ENCODE data around the gene KIF5A. TPM values are rescaled to one million over a fixed set of nuclear protein-coding genes. Genes with fewer than 3 reads are reported as not detected.
"Not testable (repeated sequence)": the region's sequence is repeated elsewhere in the genome, so short reads cannot be mapped to it uniquely, and the experiment has no call there.

Gene KIF5A
- total and polyA plus RNA-seq, 5 experiments from 2014 or later = 0.17 to 2.3 (median 0.85) TPM; not detected in 1

DNA sequence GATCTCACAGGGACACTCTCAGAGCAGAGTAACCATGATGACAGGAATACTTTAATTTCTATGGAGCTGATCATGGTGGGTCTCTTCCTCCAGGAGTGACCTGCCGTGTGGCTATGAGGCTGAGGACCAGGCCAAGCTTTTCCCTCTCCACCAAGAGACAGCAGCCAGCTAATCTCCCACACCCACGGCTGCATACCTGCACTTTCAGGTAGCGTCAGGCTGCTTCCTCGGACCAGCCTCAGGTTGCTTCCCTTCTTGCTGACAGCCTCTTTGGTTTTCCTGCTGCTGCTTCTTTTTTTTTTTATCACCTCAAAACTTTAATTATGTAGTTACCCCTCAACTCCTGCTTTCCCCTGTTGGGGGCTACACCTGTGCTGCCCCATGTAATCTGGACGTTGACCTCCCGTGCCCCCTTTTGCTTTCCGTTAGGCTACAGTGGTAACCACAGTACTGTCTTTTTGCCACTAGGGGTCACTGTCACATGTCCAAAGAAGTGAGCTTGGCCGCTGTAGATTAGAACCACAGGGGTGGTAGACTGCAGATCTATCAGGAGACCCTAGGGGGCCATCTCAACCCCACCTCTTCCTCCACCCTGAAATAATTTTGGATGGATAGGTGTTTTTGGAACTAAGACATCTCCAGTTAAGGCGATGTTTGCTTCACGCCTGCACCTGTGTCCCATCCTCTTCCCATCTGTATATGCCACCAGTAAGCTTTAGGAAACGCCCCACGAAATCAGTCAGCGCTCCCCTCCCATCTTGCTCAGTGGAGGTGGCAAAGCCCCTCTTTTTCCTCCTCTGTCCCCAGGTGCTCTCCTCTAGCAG lies 33.4 kb downstream of the KIF5A start:
- DNase-seq (peak; percentile 22 to 88 (median 72)), ATAC-seq (peak; percentile 100)
- Mint-ChIP-seq H3K4me1 (peaks cover 3 to 8% (median 5%) of the 10 kb centered on the region in 4 donors), H3K9me3 (no peaks in the 10 kb centered on the region), H3K27me3 (peaks cover 0 to 16% (median 0%) of the 10 kb centered on the region in 5 donors), H3K27ac (peak overlapping the region in 1 of 10 donors; percentile 80), H3K36me3 (peaks cover 0 to 2% (median 0%) of the 10 kb centered on the region in 3 donors), H3K4me3 (no peak overlapping the region)
- POLR2A ChIA-PET = interaction anchor here (0.6 to 2.5 kb wide), 6 partner anchors 38 to 176 kb away, joined by 3 to 11 read pairs (median 5); partner anchors contain the start of genes B4GALNT1 and GLI1

DNA sequence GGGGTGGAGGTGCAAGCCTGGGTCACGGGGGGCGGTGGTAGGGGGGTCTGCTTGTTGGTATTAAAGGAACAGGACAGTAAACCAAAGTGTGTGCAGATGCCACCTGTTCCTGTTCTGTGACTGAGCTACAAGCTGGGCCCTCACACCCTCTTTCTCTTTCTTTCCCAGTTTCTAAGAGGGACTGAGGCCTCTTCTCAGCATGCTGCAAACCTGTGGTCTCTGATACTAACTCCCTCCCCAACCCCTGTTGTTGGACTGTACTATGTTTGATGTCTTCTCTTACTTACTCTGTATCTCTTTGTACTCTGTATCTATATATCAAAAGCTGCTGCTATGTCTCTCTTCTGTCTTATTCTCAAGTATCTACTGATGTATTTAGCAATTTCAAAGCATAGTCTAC lies 34.2 kb downstream of the KIF5A start:
- no peak overlapping the region for H3K4me3 Mint-ChIP-seq
- ATAC-seq (no peak), DNase-seq (no peak)
- peaks cover 0 to 16% (median 0%) of the 10 kb centered on the region in 5 donors for H3K27me3 Mint-ChIP-seq
- H3K27ac Mint-ChIP-seq = no peak overlapping the region
- H3K9me3 Mint-ChIP-seq = no peaks in the 10 kb centered on the region
- peaks cover 0 to 2% (median 0%) of the 10 kb centered on the region in 3 donors for H3K36me3 Mint-ChIP-seq
- POLR2A ChIA-PET = interaction anchor here (0.5 to 2.5 kb wide), 5 partner anchors 37 to 878 kb away, joined by 3 to 11 read pairs (median 5); partner anchors contain the start of genes B4GALNT1 and GLI1
- peaks cover 3 to 8% (median 5%) of the 10 kb centered on the region in 4 donors for H3K4me1 Mint-ChIP-seq

- Mint-ChIP-seq H3K4me3 (no peak overlapping the region), H3K9me3 (no peaks in the 10 kb centered on the region), H3K27me3 (peaks cover 0 to 16% (median 0%) of the 10 kb centered on the region in 5 donors), H3K36me3 (peaks cover 0 to 2% (median 0%) of the 10 kb centered on the region in 3 donors), H3K4me1 (peaks cover 3 to 8% (median 5%) of the 10 kb centered on the region in 4 donors), H3K27ac (no peak overlapping the region)
- ATAC-seq = no peak
- POLR2A ChIA-PET = interaction anchor here (0.5 to 2.5 kb wide), 4 partner anchors 48 to 879 kb away, joined by 3 to 11 read pairs (median 4); partner anchors contain the start of genes B4GALNT1 and GLI1
- DNase-seq = no peak
Measured at GRCh38 chr12:57584690-57585089, 34.8 kb downstream of the KIF5A start.

GRCh38 chr12:57585156-57585555 lies 35.3 kb downstream of the KIF5A start:
- ATAC-seq (no peak), DNase-seq (no peak)
- Mint-ChIP-seq H3K36me3 (peaks cover 0 to 2% (median 0%) of the 10 kb centered on the region in 3 donors), H3K9me3 (no peaks in the 10 kb centered on the region), H3K4me1 (peaks cover 3 to 9% (median 5%) of the 10 kb centered on the region in 4 donors), H3K27ac (no peak overlapping the region), H3K4me3 (no peak overlapping the region), H3K27me3 (peaks cover 0 to 16% (median 0%) of the 10 kb centered on the region in 5 donors)
- POLR2A ChIA-PET = interaction anchor here (0.6 to 1.6 kb wide), 3 partner anchors 11 to 82 kb away, joined by 4 to 5 read pairs (median 5); partner anchors contain the start of gene B4GALNT1

DNA sequence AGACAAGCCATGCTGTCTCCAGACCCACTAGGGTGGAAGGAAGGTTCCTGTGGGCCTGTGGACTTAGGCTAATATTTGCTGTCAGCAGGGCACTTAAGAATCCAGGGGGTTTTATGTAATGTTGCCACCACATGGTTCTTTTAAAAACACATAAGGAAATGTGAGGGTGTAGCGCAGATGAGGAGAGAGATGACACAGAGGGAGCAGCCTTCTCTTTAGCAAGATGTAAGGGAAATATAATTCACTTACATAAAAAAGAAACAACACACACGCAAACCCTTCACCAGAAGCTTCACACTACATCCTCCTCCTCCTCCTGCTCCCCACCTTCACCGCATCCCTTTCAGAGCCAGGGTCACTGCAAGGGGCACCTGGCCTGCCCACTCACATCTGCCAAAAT lies 36.3 kb downstream of the KIF5A start:
- H3K4me3 Mint-ChIP-seq = no peak overlapping the region
- H3K27ac Mint-ChIP-seq = no peak overlapping the region
- POLR2A ChIA-PET = no interaction called here
- H3K9me3 Mint-ChIP-seq = no peaks in the 10 kb centered on the region
- ATAC-seq = no peak
- no peaks in the 10 kb centered on the region for H3K36me3 Mint-ChIP-seq
- peaks cover 8 to 17% (median 12%) of the 10 kb centered on the region in 4 donors for H3K4me1 Mint-ChIP-seq
- H3K27me3 Mint-ChIP-seq = peaks cover 0 to 16% (median 0%) of the 10 kb centered on the region in 5 donors
- DNase-seq = no peak

GRCh38 chr12:57586832-57587429 lies 37.1 kb downstream of the KIF5A start:
- DNase-seq (no peak), ATAC-seq (no peak)
- no peak overlapping the region for H3K4me3 Mint-ChIP-seq
- peaks cover 12 to 24% (median 17%) of the 10 kb centered on the region in 4 donors for H3K4me1 Mint-ChIP-seq
- no peaks in the 10 kb centered on the region for H3K9me3 Mint-ChIP-seq
- POLR2A ChIA-PET = no interaction called here
- H3K27me3 Mint-ChIP-seq = peaks cover 0 to 16% (median 0%) of the 10 kb centered on the region in 5 donors
- no peak overlapping the region for H3K27ac Mint-ChIP-seq
- no peaks in the 10 kb centered on the region for H3K36me3 Mint-ChIP-seq

GRCh38 chr12:57588951-57589610 lies 39.2 kb downstream of the KIF5A start:
- H3K36me3 Mint-ChIP-seq, DNase-seq, POLR2A ChIA-PET, H3K9me3 Mint-ChIP-seq, ATAC-seq: not testable (repeated sequence)
- peak overlapping the region in 3 of 10 donors; percentile 14 to 39 (median 29) for H3K4me3 Mint-ChIP-seq
- peaks cover 0 to 11% (median 0%) of the 10 kb centered on the region in 5 donors for H3K27me3 Mint-ChIP-seq
- H3K4me1 Mint-ChIP-seq = peaks cover 19 to 37% (median 32%) of the 10 kb centered on the region in 4 donors
- peak overlapping the region in 2 of 10 donors; percentile 13 to 35 for H3K27ac Mint-ChIP-seq

GRCh38 chr12:57590479-57590863 lies 40.6 kb downstream of the KIF5A start:
- Mint-ChIP-seq H3K4me1 (peaks cover 19 to 38% (median 32%) of the 10 kb centered on the region in 4 donors), H3K27ac (peak overlapping the region; percentile 73 to 94 (median 90)), H3K36me3 (peaks cover 0 to 15% (median 3%) of the 10 kb centered on the region in 3 donors), H3K4me3 (peak overlapping the region; percentile 85 to 92 (median 89)), H3K9me3 (no peaks in the 10 kb centered on the region), H3K27me3 (peaks cover 0 to 5% (median 0%) of the 10 kb centered on the region in 5 donors)
- DNase-seq (no peak), ATAC-seq (no peak)
- POLR2A ChIA-PET = interaction anchor here (0.7 to 2.3 kb wide), 6 partner anchors 30 to 132 kb away, joined by 3 to 9 read pairs (median 5); partner anchors contain the start of gene DDIT3

- Mint-ChIP-seq H3K4me3 (peak within 1 kb of the TSS; percentile 85 to 92 (median 89)), H3K4me1 (peaks cover 19 to 38% (median 32%) of the 10 kb centered on the region in 4 donors), H3K36me3 (peaks cover 0 to 22% (median 7%) of the 10 kb centered on the region in 3 donors), H3K27me3 (peaks cover 0 to under 1% (median 0%) of the 10 kb centered on the region in 5 donors), H3K27ac (peak within 1 kb of the TSS; percentile 73 to 94 (median 90)), H3K9me3 (no peaks in the 10 kb centered on the region)
- POLR2A ChIA-PET = interaction anchor here (0.7 to 2.3 kb wide), 7 partner anchors 12 to 132 kb away, joined by 3 to 9 read pairs (median 5); partner anchors contain the start of gene DDIT3
- DNase-seq = peak; percentile 49 to 84 (median 71)
- peak; percentile 80 to 91 for ATAC-seq
Measured at GRCh38 chr12:57590864-57591781, 41.3 kb downstream of the KIF5A start, which contains the start of gene PIP4K2C. Gene PIP4K2C (plus strand): TSS chr12:57591192. CDS start chr12:57591290, 98 bp downstream.

- Mint-ChIP-seq H3K4me3 (peak overlapping the region; percentile 85 to 92 (median 89)), H3K27ac (peak overlapping the region; percentile 73 to 94 (median 90)), H3K4me1 (peaks cover 19 to 38% (median 32%) of the 10 kb centered on the region in 4 donors), H3K27me3 (no peaks in the 10 kb centered on the region), H3K36me3 (peaks cover 4 to 29% (median 12%) of the 10 kb centered on the region in 3 donors), H3K9me3 (no peaks in the 10 kb centered on the region)
- POLR2A ChIA-PET = interaction anchor here (1.3 to 2.3 kb wide), 5 partner anchors 11 to 115 kb away, joined by 3 to 9 read pairs (median 5); partner anchors contain the start of gene DDIT3
- DNase-seq (no peak), ATAC-seq (no peak)
Measured at GRCh38 chr12:57591782-57592325, 42.0 kb downstream of the KIF5A start.
